ENCODE measurements around the gene EMILIN3. TPM values are rescaled to one million over a fixed set of nuclear protein-coding genes. Genes with fewer than 3 reads are reported as not detected.

Gene EMILIN3
- total RNA-seq, 1 experiment from 2014 or later: 5.9 TPM

DNA sequence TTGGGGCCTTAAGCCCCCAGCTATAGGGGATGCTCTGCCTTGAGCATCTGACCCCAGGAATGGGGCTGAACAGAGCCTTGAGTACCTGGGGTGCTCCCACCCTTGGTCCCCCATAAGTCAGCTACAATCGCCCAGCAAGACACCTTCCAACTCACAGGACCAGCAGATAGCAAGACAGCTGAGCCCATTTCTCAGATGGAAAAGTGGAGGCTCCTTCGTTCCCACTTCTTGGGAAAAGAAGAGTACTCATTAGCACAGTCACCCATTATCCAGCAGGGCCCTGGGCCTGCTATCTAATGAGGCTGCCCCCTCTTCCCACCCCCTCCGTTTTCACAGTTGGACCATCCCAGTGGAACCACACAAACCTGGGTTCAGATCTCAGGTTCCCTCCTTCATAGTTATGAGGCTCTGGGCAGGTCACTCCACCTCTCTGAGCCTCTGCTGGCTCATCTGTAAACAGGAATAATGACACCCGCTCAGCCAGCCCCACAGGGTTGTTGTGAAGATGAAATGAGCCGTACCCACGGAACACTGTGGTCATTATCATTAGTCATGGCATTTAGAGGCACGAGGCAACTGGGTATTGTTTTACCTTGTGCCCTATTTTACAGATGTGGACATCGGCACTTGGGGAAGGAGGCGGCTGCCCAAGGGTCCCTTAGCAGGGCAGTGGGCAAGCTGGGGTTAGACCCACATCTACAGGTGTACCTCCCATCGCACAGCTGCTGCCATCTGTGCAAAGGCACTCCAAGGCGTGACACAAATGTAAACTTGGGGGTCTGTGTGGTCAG lies 21.5 kb downstream of the EMILIN3 start:
- H3K79me2 ChIP-seq (ENCODE audit: insufficient read depth, low read length): no peaks in the 10 kb centered on the region
- H2BK15ac ChIP-seq (ENCODE audit: low read depth, low read length): no peak overlapping the region
- H3K4ac ChIP-seq (ENCODE audit: low read depth, low read length): no peak overlapping the region
- H3K56ac ChIP-seq (ENCODE audit: insufficient read length, low read depth, low read length): no peak overlapping the region
- H4K8ac ChIP-seq (replicated peaks; ENCODE audit: insufficient read length, low read depth, low read length): no peak overlapping the region
- H3K36me3 Mint-ChIP-seq (ENCODE audit: insufficient read depth in 1 of 3, low read depth in 3 of 3): no peaks in the 10 kb centered on the region
- no peak for DNase-seq
- H4K20me1 ChIP-seq (ENCODE audit: control insufficient read depth, insufficient read depth, insufficient read length): no peaks in the 10 kb centered on the region
- H4K5ac ChIP-seq (ENCODE audit: insufficient read length, low read depth, low read length): no peak overlapping the region
- H2BK5ac ChIP-seq (ENCODE audit: insufficient read length, low read length): no peak overlapping the region
- H3K27ac ChIP-seq (ENCODE audit: insufficient read length, low read depth, low read length): no peak overlapping the region
- H3K79me1 ChIP-seq (ENCODE audit: insufficient read depth, low read depth, low read length, poor library complexity, severe bottlenecking): no peaks in the 10 kb centered on the region
- no peak overlapping the region for H2AFZ ChIP-seq (ENCODE audit: low read length)
- peaks cover 8 to 13% of the 10 kb centered on the region in 2 experiments for H3K4me1 Mint-ChIP-seq
- no peak overlapping the region for H3K9ac ChIP-seq (ENCODE audit: extremely low read depth, insufficient read length, low read length)
- H2BK120ac ChIP-seq (ENCODE audit: low read depth, low read length, poor library complexity, severe bottlenecking): no peak overlapping the region
- H3K4me2 ChIP-seq (ENCODE audit: insufficient read depth, insufficient read length, low read length): no peak overlapping the region
- H3T11ph ChIP-seq (ENCODE audit: low read length): no peak overlapping the region
- no peak overlapping the region for H2BK20ac ChIP-seq (ENCODE audit: low read depth, low read length, poor library complexity, severe bottlenecking)
- no peaks in the 10 kb centered on the region for H3K4me1 ChIP-seq (ENCODE audit: insufficient read depth, low read length)
- H3K9me3 ChIP-seq (ENCODE audit: control insufficient read depth, low read depth, low read length): no peaks in the 10 kb centered on the region
- no peak overlapping the region for H2BK12ac ChIP-seq (ENCODE audit: insufficient read length, low read depth, low read length)
- H3K23me2 ChIP-seq (ENCODE audit: insufficient read length, low read depth, low read length, poor library complexity, severe bottlenecking): peaks cover 4% of the 10 kb centered on the region
- TF ChIP-seq, protein P1, sequence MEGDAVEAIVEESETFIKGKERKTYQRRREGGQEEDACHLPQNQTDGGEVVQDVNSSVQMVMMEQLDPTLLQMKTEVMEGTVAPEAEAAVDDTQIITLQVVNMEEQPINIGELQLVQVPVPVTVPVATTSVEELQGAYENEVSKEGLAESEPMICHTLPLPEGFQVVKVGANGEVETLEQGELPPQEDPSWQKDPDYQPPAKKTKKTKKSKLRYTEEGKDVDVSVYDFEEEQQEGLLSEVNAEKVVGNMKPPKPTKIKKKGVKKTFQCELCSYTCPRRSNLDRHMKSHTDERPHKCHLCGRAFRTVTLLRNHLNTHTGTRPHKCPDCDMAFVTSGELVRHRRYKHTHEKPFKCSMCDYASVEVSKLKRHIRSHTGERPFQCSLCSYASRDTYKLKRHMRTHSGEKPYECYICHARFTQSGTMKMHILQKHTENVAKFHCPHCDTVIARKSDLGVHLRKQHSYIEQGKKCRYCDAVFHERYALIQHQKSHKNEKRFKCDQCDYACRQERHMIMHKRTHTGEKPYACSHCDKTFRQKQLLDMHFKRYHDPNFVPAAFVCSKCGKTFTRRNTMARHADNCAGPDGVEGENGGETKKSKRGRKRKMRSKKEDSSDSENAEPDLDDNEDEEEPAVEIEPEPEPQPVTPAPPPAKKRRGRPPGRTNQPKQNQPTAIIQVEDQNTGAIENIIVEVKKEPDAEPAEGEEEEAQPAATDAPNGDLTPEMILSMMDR (conservative IDR thresholded peaks at IDR 0.05): no peak
- no peaks in the 10 kb centered on the region for H3K27me3 ChIP-seq (ENCODE audit: insufficient read depth, low read length)
- H2AK5ac ChIP-seq (ENCODE audit: insufficient read length, low read length): no peak overlapping the region
- H3K27ac Mint-ChIP-seq: peak overlapping the region in 1 of 3 experiments; percentile 70; a peak in 1 of 7 replicates
- no peak overlapping the region for H3K14ac ChIP-seq (ENCODE audit: insufficient read depth, low read length)
- H3K18ac ChIP-seq (ENCODE audit: insufficient read length, low read depth, low read length): no peak overlapping the region
- no peaks in the 10 kb centered on the region for H3K9me3 Mint-ChIP-seq
- H3K23ac ChIP-seq (ENCODE audit: insufficient read length, low read depth, low read length): no peak overlapping the region
- WGBS (ENCODE audit: extremely low coverage, insufficient read length, low lambda C conversion rate): no CpG with 5 or more reads among the region's 11 CpGs
- H4K91ac ChIP-seq (ENCODE audit: insufficient read length, low read depth, low read length): no peak overlapping the region
- peaks cover 1% of the 10 kb centered on the region for H3K27me3 Mint-ChIP-seq (ENCODE audit: low read depth)
- no peak overlapping the region for H3K4me3 Mint-ChIP-seq
